ENCODE results near the gene VSTM4. TPM values are rescaled to one million over a fixed set of nuclear protein-coding genes. Genes with fewer than 3 reads are reported as not detected.
A peak's percentile ranks its signal among the peaks of the same experiment; 100 is the strongest.

VSTM4 gene
- polyA plus RNA-seq, 3 donors, result 14.0 to 14.3 (median 14.2) TPM

GRCh38 chr10:49107111-49107886, 8.0 kb downstream of the VSTM4 start:
- DNase-seq (ENCODE audit: extremely low read depth in 1 of 11, low read depth in 9 of 11, low spot score in 4 of 11), result no peak

DNA sequence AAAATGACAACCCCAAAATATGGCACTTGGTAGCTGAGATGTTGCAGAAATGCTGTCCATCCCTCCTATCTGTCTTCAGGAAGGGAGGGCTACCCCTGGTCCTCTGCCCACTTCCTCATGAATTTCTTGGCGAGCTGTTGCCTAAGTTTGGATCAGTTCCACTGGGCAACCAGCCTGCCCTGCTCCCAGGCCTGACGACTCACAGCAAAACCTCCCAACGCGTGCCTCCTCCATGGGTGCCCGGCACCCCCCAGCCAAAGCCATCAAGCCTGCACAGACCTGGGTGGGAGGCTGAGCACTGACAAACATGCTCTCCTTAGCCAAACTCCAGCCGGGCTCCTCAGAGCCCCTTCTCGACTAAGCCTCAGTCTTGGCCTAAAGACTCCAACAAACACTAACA, 8.9 kb downstream of the VSTM4 start:
- DNase-seq (ENCODE audit: extremely low read depth in 1 of 11, low read depth in 9 of 11, low spot score in 4 of 11), result no peak

GRCh38 chr10:49105076-49105475, 10.2 kb downstream of the VSTM4 start:
- DNase-seq (ENCODE audit: extremely low read depth in 1 of 11, low read depth in 9 of 11, low spot score in 4 of 11), result no peak

GRCh38 chr10:49104323-49104722, 11.0 kb downstream of the VSTM4 start:
- no peak for DNase-seq (ENCODE audit: extremely low read depth in 1 of 11, low read depth in 9 of 11, low spot score in 4 of 11)

DNA sequence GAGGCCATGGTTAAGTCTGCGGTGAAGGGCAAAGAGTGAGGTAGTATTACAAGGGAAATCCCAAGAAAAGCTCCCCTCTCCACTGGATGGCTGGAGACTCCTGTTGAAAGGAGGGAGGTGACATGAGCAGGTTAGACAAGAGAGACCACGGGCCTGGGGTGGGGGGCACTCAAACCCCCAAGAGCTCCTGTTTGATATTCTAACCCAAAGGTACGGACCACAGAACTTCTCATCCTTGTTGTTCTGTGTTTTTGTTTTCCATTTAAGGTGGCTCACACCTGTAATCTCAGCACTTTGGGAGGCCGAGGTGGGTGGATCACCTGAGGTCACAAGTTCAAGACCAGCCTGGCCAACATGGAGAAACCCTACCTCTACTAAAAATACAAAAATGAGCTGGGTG, 11.6 kb downstream of the VSTM4 start:
- DNase-seq (ENCODE audit: extremely low read depth in 1 of 11, low read depth in 9 of 11, low spot score in 4 of 11), result no peak

- DNase-seq (ENCODE audit: extremely low read depth in 1 of 11, low read depth in 9 of 11, low spot score in 4 of 11), result no peak
Observed at GRCh38 chr10:49099046-49099445, 16.3 kb downstream of the VSTM4 start.

DNA sequence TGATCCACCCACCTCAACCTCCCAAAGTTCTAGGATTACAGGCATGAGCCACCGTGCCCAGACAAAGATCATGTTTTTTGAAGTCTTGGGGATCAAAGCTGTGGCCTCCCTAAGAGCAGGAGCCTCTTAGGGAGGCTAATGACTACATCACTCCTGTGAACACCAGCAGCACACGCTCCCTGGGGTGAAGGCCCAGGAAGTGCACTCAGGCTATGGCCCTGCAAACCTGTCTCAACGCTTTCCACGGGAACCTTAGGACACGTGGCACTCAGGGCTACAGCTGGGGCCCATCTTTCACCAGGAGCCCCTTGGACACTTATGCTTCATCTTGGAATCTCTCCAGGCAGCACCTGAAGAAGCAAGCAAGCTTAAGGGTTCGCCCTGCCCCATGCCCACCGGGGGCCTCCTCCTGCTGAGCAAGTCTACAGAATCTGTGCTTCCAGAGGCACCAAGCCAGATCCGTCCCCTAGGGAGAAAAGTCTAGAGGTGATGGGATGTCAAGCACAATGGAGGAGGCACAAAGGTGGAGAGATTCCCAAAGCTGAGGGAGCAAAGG, 18.4 kb downstream of the VSTM4 start:
- no peak for DNase-seq (ENCODE audit: extremely low read depth in 1 of 11, low read depth in 9 of 11, low spot score in 4 of 11)

DNA sequence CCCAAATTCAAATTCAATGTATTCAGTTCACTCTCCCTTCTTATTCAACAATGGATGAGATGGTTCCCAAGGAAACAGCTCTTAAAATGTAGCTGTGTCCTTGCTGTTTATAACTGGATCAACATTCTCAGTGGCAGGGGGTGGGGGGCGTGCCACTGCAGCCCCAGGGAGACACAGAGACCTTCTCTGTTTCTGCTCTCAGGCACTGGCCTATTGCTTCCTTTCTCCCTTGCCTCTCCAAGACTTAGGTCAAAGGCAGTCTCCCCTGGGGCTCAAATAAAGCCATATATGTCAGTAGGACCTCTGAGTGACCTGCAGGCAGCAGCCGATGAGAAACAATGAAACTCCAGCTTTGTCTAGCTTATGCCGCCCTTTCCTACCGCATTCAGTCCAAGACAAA, 20.7 kb downstream of the VSTM4 start:
- DNase-seq (ENCODE audit: extremely low read depth in 1 of 11, low read depth in 9 of 11, low spot score in 4 of 11), result no peak

GRCh38 chr10:49093922-49094321, 21.4 kb downstream of the VSTM4 start:
- DNase-seq (ENCODE audit: extremely low read depth in 1 of 11, low read depth in 9 of 11, low spot score in 4 of 11), result no peak

DNA sequence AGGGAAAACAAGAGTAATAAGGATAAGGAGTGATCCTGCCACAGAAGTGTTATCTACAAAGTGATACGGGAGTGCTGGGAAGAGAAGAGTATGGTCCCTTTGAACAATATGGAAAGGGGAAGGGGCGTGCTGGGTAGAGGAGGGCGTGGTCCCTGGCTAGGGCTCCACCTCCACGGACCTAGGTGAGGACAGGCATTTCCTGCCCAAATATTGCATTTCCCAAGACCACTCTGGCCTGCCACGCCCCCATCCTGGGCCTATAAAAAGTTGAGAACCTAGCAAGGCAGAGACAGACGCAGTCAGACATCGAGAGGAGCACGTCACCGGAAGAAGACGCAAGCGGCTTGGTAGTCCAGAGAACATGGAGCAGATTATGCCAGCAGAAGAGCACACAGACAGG, 22.8 kb downstream of the VSTM4 start:
- DNase-seq (ENCODE audit: extremely low read depth in 1 of 11, low read depth in 9 of 11, low spot score in 4 of 11), result no peak

GRCh38 chr10:49091450-49092210, 23.7 kb downstream of the VSTM4 start:
- no peak for DNase-seq (ENCODE audit: extremely low read depth in 1 of 11, low read depth in 9 of 11, low spot score in 4 of 11)

DNA sequence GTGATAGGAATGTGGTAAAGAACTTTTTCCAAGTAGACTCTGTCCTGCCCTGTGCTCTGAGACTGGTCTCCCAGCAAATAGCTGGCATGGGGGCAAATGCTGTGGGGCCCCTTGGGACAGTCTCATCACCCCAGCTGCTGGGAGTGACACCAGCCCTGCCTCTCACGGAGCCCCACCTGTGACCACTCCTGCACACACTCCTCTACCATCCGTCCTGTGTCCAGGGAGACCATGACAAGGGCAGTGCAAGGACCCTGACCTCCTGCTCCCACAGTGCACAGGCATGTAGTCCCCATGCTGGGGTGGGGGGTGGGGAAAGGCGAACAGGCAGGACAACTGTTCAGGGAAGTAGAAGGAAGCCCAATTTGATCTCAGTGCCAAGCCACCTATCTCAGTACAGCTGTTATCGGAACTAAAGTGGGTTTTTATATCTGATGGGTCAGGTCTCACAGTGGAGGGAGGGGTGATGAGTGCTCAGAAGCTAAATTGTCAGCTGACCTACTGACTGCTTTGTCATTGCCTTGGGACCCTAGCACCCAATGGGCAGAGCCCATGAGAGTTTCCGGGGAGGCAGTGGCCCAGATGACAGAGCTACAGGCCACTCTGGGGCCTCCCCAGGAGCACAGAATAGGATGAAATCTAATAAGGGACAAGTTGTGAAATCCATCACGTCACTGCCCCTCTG, 24.5 kb downstream of the VSTM4 start:
- DNase-seq (ENCODE audit: extremely low read depth in 1 of 11, low read depth in 9 of 11, low spot score in 4 of 11), result no peak

GRCh38 chr10:49090189-49090575, 25.1 kb downstream of the VSTM4 start:
- DNase-seq (ENCODE audit: extremely low read depth in 1 of 11, low read depth in 9 of 11, low spot score in 4 of 11), result no peak

DNA sequence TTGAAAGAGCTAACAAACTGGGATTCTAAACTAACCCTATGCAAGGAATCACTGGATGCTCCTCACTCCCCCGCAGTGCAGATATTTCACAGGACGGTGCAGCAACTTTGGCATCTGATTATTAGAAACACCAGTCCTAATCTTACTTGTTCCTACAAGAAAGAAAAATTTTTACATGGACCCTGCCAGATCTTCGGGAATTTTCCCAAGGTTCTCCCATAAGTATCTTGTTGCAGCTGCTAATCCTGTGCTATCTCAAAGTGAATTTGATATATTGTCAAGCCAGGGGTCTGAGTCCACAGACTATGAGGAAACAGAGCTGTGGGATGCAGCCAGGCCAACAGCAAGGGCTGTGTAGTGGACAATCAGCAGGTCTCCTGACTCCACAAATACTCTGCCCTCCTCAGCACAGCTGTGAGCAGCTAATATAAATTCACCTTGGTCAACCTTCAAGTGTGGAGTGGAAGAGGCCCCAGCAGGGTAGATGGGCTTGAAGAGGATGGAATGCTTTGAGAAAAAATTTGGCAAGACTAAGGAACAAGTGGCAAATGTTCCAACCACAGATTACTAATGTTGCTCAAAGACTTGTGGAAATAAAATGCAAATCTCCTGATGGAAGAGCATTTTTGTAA, 25.6 kb downstream of the VSTM4 start:
- DNase-seq (ENCODE audit: extremely low read depth in 1 of 11, low read depth in 9 of 11, low spot score in 4 of 11), result no peak

- no peak for DNase-seq (ENCODE audit: extremely low read depth in 1 of 11, low read depth in 9 of 11, low spot score in 4 of 11)
Observed at GRCh38 chr10:49089152-49089551, 26.2 kb downstream of the VSTM4 start.

GRCh38 chr10:49086889-49087288, 28.4 kb downstream of the VSTM4 start:
- no peak for DNase-seq (ENCODE audit: extremely low read depth in 1 of 11, low read depth in 9 of 11, low spot score in 4 of 11)

DNA sequence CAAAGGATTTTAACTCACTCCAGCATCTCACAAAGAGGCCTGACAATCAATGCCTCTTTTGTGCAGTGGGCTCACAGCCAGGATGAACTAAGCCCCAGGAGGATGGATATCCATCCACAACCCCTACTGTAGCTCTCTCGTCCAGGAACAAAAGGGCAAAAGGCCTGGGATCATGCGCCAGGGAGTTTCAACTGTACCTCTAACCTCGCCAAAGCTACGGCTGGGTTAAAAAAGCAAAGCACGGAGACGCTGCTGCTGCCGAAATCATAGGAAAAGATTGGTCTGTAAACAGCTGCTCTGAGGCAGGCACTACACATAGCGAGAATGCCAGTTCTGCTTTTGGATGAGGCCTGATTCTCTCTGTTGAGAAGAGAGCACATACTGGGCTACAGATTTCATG, 32.1 kb downstream of the VSTM4 start:
- DNase-seq (ENCODE audit: extremely low read depth in 1 of 11, low read depth in 9 of 11, low spot score in 4 of 11), result no peak

DNA sequence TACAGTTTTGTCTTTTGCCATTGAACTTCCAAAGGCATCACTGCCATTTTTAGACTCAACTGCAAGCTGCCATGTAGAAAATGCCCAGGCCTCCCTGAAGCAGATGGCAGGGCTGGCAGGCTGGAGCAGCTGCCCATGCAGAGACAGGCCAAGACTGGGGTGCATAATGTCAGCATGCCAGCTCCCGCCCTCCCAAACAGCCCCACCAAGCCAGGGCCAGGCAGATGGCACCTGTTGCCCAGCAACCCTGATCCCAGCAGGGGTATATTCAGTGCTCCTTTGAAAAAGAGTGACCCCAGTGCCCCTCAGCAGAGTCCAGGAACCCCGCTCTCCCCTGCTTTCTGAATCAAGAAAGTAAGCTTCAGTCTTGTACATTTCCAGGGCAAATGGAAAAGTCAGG, 32.6 kb downstream of the VSTM4 start:
- no peak for DNase-seq (ENCODE audit: extremely low read depth in 1 of 11, low read depth in 9 of 11, low spot score in 4 of 11)

GRCh38 chr10:49081547-49082275, 33.6 kb downstream of the VSTM4 start:
- peak in 1 of 11 donors; percentile 17 for DNase-seq (ENCODE audit: extremely low read depth in 1 of 11, low read depth in 9 of 11, low spot score in 4 of 11)

All from renal cortex interstitium (tissue), 11 donors.